Suprapubic skin (tissue), 4 donors: ENCODE data around the gene CYB561D1.

Source experiments
- CTCF ChIP-seq, 2 donors: fragments of 200-600 bp in 1 of 2; fragments of 450-650 bp in 1 of 2; sonication (generic) in 1 of 2; IDR thresholded peaks; one replicate each; pipeline ENCODE4 v1.5.1; 2016 to 2019; ENCODE audit warnings: antibody characterized with exemption in 2 of 2, mild to moderate bottlenecking in 1 of 2, moderate library complexity in 1 of 2
- POLR2A ChIP-seq, 2 donors: fragments of 450-650 bp; IDR thresholded peaks; one replicate each; pipeline ENCODE4 v1.6.1; 2017; ENCODE audit warnings: antibody characterized with exemption in 2 of 2, mild to moderate bottlenecking in 2 of 2, moderate library complexity in 2 of 2
- POLR2AphosphoS5 ChIP-seq, 3 donors: sonication (generic); formaldehyde crosslinking; IDR thresholded peaks; one replicate each; pipeline ENCODE4 v1.6.1; 2017; ENCODE audit warnings: antibody characterized with exemption in 3 of 3

- TF ChIP-seq POLR2A (IDR thresholded peaks at IDR 0.05): no peak
- TF ChIP-seq CTCF (IDR thresholded peaks at IDR 0.05): no peak
- TF ChIP-seq POLR2AphosphoS5 (IDR thresholded peaks at IDR 0.05): no peak
These were observed 10.0 kb downstream of the CYB561D1 start for GRCh38 chr1:109503935-109504334.
